GM21423 (cell line): ENCODE data around the gene DHX15.
"Not testable (repeated sequence)": the region's sequence is repeated elsewhere in the genome, so short reads cannot be mapped to it uniquely, and the experiment has no call there.

Source experiments
- ATAC-seq: cut with Tn5 transposase; IDR thresholded peaks from one replicate; pipeline ENCODE4 v1.9.1; 2021; ENCODE audit warnings: mild to moderate bottlenecking, moderate library complexity; ENCODE audit not compliant: unreplicated experiment

Gene DHX15

DNA sequence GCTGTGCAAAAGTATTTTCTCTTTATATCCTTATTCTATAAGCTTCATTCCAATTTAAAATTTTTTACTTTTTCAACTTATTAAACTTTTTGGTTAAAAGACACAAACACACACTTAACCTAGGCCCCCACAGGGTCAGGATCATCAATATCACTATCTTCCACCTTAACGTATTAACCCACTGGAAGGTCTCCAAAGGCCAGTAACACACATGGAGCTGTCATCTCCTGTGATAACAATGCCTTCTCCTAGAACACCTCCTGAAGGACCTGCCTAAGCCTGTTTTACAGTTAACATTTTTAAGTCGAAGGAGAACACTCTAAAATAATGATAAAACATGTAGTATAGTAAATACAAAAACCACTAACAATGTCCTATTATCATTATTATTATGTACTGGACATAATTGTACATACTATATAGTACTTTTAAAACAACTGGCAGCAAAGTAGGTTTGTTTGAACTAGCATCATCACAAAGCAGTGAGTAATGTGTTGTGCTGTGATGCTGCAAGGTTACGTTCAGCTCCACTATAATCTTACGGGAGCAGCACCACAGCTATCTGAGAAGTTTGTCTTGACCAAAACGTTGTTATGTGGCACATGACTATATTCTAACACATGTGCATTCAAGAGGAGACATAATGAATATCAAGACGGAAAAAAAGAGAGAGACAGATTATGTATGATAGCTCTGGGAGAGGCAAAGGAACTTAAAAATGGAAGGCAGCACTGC lies 33.7 kb downstream of the DHX15 start:
- no peak for ATAC-seq

DNA sequence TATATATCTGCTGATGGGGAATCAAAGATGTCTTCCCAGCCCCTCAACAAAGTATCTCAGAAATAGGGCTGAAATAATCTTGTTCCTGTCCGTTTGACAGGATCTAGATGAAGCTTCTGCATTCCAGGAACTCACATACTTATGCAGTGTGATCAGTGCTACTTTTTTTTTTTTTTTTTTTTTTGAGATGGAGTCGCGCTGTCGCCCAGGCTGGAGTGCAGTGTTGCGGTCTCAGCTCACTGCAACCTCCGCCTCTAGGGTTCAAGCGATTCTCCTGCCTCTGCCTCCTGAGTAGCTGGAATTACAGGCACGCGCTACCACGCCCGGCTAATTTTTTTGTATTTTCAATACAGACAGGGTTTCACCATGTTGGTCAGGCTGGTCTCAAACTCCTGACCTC lies 36.4 kb downstream of the DHX15 start:
- no peak for ATAC-seq

DNA sequence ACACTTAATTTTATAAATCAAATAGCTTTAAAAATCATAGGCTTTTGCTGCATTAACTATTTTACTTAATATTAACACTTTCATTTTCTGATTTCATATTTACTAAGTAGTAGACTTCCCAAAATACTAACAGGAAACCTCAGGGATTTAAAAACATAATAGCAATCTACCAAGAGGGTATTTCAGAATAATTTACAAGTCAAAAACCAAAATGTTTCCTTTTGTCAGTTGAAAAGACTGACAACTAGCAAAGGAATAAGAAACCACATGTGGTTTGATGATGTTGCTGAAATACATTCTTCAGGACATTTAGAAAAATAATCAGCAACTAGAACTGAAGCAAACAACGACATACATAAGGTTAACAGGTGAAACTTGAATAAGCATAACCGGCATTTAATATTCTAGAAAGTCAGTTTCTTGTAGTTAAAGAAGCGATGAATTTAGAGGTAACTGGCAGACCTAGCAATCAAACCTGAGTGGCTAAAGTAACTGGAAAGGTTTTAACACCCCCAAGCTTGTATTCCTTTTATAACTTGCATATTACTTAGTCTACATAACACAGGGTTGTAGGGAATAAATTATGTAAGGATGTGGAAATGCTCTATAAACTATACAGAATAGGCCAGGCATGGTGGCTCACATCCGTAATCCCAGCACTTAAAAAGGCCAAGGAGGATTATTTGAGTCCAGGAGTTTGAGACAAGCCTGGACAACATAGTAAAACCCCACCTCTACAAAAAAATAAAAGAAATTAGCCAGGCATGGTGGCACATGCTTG lies 40.0 kb downstream of the DHX15 start:
- ATAC-seq: no peak

DNA sequence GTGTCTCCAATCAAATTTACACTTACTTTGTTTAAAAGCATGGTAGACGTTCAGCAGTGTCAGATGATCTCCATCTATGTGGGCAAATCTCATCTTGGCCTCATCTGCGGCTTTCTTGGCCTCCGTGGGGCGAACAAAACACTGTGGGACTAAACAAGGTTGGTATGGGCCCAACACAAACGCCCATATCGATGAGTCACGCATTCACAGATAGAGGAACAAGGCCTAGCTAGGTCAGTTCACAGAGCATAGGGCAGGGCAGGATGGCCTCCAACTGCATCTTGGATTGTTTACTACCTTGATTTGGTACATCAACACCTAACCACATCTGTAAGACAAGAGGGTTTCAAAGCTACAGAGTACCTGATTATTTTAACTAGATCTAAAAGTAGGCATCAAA lies 47.3 kb downstream of the DHX15 start:
- no peak for ATAC-seq

DNA sequence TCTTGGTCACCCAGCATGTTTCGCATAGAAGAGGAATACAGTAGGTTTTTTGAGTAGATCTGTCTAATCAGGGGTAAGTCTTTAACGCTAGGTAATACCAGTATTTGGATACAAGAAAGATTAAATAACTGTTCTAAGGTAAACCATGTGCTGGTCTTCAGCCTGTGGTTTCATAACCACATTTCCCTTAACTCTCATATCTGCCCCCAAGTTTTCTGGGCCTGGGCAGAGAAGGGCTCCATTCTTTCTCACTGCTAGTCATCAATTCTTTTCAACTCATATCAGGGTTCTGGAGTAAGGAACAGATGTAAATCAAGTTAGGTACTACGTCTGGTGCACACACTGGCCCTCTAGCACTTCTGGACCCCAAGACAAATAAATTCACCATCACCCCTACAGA lies 49.0 kb downstream of the DHX15 start:
- no peak for ATAC-seq

DNA sequence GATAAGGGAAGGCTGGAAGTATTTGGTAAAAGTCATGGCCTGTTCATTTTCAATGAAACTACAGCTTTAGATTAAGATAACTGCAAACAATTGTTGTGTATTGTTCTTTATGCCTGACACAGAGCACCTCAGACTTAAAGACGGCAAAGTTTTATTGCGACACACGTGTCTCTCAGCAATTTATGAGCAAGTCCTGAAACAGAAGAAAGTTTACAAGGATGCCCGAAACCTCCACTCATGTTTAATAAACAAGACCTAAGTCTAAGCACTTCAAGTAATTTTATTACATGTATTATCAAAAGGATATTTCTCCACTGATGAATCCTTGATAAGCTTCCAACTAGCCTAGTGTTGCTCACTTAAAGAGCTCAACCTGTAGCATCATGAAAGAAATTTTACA lies 51.0 kb downstream of the DHX15 start:
- no peak for ATAC-seq

DNA sequence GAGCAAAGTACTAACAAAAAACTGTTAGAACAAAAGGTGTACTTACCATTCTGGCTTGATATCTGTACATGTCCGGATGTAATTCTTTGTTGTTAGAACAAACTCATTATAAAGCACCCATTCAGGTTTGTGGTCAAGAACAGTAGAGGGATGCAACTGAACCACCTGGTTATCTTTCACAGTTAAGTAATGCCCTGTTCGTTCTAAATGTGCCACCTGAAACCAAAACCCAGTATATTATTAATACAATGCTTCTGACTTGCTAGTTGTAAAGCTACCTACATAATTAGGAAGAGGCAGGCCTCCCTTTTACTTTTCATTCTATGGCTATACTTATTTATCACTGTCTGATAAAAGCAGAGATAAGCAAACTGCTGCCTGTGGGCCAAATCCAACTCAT lies 54.8 kb downstream of the DHX15 start:
- peak; percentile 82 for ATAC-seq

DNA sequence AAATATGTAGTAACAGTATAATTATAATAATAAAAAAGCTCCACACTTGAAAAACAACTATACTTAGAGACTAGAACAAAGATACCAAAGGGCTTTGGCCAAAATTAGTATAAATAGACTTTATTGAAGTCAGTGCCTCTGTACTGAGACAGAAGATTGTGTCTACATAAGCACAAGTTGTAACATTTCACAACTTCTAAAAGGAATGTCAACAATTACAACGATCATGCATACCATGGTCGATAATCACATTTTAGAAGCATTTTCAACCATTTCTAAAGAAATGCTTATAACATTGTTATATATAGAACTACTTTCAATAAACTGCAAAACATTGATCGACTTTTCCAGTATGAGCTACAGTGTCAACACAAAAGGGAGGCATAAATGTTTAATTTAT lies 57.0 kb downstream of the DHX15 start:
- no peak for ATAC-seq

DNA sequence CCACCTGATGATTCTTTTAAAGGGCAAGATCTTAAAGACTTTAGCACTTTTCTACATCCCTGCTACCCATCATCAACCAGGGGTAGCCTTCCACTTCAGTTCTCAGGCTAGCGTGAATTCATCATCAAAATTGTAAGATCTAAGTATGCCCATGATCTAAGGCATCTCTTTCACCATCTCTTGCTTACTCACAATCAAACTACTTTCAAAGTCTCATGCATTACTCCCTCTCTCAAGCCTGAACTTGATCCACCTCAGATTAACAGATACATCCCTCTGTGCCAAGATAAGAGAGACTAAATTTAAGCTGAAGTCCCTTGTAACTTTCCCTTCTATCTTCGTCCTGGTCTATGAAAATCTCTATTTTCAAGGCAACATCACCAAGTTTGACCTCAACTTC lies 62.8 kb downstream of the DHX15 start:
- ATAC-seq: no peak

DNA sequence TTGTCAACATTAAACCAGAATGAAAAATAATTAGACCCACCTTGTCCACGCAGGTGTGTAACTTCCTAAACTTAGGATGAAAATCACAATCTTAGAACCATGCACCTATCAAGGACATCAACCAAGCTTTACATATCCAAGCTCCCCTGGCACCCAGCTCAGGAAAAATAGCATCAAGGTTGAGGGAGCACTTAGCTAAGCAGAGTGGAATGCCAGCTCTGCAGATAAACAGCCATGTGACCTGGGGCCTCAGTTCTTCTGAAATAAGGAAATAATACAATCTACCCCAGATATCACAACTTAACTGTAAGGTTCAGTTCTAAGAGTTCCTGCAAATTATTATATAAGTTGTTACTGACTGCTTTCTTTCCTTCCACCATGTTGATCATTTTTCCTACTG lies 64.7 kb downstream of the DHX15 start:
- no peak for ATAC-seq

DNA sequence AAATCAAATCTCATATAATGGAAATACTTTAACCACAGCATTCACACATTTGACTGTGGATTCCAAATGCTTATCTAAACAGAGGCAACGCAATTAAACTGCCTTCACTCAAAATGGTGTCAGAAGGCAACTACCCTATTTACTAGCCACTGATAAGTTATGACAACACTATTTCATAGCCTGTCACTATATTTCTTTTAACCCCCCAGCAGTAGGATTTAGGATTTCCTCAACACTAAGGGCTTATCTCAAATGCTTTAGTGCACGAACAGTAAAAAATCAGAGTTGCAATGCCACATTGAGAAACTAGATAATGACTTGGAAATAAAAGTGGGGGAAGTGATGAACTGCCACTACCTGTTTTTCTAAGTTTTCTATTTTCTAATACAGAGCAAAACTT lies 66.7 kb downstream of the DHX15 start:
- no peak for ATAC-seq

DNA sequence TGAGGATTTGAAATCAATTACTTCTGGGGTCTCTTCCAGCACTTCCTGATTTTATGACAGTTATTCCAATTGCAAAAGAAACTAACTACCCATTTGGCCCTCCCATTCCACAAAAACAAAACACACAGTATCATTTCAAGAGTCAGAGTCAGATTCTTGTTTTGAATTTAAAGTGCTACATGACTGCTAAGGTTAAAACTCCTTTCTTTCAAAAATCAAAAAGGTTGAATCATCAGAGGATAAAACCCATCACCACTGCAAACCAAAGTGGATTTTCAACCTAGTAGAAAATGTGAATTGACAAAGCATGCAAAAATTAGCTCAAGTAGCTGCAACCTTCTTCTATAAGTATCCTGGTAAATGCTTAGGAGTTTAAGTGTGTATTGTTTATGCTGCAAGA lies 67.4 kb downstream of the DHX15 start:
- no peak for ATAC-seq

DNA sequence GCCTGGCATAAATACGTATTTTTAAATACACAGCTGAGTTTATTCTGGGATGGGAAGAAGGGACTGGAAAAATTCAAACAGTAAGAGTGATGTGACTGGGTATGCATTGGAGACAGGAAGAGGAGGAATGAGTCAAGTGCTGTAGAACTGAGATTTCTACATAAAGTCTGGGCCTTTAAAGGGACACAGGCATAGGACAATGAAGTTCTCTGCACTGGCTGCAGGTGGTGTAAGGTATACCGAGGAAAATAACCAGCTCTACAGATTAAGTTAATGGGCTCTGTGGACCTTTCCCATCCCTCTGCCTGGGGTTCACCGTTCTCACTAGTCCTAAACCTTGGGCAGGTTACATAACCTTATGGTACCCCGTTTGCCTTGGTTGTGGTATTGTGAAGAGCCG lies 68.7 kb downstream of the DHX15 start:
- no peak for ATAC-seq

DNA sequence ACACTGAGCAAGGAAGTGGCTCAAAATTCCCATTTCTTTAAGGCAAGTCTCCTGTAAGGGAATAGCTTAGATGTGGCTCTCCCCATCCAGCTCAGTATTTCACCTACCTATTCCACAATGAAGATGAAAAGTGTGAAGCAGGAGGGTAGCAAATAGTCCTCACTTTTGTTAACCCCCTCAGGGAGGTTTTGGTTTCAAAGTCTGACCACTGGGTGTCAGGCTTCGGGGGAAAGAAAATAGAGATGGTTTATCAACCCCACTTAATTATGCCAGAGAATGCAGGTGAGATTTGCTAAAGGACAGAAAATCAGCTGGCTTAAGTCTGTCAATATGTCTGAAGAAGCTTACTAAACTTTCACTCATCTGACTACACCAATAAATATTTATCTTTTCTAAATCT lies 69.5 kb downstream of the DHX15 start:
- no peak for ATAC-seq

DNA sequence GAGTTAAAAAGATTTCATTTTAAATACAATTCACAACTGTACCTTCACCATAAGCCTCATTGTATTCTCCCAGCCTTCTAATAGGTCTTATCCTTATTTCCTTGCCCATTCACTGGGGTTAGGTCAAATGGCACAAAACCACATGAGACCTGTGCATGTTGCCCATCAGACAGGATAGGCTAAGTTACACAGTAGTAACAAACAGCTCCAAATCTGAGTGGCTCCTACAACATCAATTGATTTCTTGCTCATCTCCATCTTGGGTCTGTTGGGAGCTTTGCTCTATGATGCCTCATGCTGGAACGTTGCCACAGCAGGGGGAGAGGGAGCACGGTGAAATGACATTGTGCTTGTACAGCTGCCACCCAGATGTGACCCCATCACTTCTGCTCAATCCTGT lies 70.6 kb downstream of the DHX15 start:
- ATAC-seq: no peak

DNA sequence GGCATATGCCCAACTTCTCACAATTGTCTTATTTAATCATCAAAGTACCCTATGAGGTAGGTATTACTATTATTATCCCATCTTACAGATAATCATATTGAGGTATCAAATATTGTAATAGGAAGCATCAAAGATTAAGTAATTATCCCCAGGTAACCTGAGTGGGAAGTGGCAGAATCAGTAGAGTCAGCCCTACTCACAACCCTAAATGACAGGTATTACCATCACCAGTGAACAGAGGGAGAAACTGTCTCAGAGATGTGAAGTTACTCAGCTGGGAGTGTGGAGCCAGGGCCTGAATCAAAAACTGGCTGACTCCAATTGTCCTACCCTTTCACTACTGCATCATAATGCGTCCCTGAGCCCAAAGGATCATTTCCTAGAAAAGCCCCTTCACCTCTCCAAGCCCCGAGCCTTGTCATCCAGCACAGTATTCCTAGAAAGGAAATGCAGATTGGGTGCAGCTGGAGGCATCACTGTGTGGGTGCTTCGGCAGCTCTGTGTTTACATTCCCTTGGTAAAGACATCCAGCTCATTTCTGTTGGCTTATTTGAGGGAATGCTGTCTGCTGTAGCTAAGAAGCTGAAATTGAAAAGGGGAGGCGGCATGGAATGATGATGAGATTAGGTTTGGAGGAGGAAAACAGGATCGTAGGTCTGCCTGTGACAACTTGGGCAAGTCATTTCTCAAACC lies 72.8 kb downstream of the DHX15 start:
- no peak for ATAC-seq

DNA sequence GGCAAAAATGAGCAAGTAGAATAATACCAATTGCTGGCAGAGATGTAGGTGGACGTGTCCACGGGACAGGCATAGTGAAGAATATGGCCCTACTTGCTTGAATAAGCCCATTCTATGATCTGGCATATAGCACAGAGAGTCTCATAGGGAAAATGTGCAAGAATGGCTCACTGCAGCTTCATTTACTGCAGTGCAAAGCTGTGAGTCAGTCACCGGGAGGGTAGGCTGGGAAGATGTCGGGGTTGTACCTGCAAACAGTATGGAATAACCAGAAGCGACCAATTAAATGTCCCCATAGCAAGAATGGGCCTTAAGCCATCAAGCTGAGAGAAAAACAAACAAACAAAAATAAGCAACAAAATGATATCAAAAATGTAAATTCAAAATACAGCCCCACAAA lies 74.3 kb downstream of the DHX15 start:
- no peak for ATAC-seq

DNA sequence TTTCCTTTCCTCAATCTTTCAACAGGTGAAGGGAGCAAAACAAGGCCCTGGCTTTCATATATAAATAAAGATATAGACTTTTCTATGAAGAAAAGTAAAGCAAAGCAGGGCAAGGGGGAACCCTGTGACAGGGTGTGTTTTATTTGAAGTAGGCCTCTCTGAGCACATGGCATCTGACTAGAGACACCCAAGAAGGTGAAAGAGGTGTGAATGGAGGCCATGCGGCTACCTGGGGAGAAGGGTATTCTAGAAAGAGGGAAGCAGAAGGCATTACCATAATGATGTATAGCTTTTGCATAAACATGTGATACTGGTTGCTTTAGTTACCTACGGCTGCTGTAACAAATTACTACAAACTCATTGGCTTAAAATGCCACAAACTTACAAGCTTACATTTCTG lies 75.8 kb downstream of the DHX15 start:
- ATAC-seq: no peak

DNA sequence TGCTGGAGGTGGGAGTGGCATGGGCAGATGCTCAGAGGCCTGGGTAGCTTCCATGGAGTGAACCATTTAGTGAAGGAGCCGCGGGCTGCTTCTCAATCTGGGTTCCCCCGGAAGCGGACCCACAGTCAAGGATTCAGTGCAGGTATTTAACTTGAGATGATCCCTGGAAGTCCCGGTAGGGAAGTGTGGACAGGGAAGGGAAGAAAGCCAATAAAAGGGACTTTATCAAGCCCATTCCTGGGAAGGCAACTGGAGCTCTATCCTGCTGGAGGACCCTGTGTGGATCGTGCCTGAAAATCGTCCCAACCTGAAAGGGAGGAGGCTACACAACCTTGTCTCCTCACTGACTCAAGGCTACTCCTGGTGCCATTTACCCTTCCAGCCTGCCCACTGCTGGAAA lies 76.9 kb downstream of the DHX15 start:
- no peak for ATAC-seq

DNA sequence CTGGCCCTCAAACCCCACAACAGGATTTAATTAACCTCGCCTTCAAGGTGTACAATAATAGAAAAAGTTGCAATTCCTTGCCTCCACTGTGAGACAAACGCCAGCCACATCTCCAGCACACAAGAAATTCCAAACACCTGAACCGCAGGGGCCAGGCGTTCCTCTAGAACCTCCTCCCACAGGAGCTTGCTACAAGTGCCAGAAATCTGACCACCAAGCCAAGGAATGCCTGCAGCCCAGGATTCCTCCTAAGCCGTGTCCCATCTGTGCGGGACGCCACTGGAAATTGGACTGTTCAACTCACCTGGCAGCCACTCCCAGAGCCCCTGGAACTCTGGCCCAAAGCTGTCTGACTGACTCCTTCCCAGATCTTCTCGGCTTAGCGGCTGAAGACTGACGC lies 81.3 kb downstream of the DHX15 start:
- not testable (repeated sequence) for ATAC-seq

DNA sequence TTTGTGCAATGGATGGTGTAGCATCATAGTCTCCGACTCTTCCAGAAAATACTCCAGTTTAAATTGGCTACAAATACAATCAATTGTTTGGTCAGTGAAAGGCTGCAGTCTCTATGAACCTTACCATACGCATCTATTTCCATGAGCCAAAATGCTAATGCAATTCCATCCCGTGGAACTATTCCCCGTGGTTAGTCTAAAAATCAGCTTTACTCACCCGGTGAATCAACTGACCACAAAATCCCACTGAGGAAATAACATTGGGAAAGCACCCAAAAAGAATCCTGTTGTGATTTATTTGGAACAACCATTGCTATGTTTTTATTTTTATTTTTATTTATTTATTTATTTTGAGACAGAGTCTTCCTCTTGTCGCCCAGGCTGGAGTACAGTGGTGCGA lies 87.1 kb downstream of the DHX15 start:
- no peak for ATAC-seq

DNA sequence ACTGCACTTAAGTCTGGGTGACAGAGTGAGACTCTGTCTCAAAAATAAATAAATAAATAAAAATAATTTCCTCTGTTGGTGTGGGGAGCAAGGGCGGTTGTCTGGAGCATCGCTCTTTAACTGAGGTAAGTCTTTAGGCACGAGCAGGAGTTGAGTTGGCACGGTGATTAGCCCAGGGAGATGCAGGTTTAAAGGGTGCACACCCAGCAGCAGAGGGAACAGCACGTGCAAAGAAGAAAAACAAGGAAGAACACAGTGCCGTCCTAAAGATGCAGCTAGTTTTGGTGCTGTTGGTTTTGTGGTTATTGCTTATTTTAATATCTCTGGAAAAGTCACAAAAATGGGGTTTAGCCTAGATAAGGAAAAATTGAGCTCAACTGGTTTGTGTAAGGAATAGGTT lies 87.8 kb downstream of the DHX15 start:
- no peak for ATAC-seq
